Activated CD8-positive, alpha-beta memory T cell treated with anti-CD3 and anti-CD28 coated beads, Interleukin-2, amount 50 U/mL, for 24 hours (primary cell): ENCODE measurements around the gene MAP3K14.

Experiments used
- DNase-seq: peaks from one replicate; pipeline ENCODE4 v3.0.0-alpha.2; 2020; ENCODE audit errors: extremely low read depth

The MAP3K14 gene

GRCh38 chr17:45235416-45236281 lies 81.2 kb downstream of the MAP3K14 start:
- no peak for DNase-seq

- no peak for DNase-seq
Measured at GRCh38 chr17:45234641-45235415, 82.0 kb downstream of the MAP3K14 start.

- no peak for DNase-seq
Measured at GRCh38 chr17:45233423-45233924, 83.3 kb downstream of the MAP3K14 start.

- no peak for DNase-seq
Measured at GRCh38 chr17:45232514-45233422, 84.1 kb downstream of the MAP3K14 start.

GRCh38 chr17:45231481-45232116 lies 85.2 kb downstream of the MAP3K14 start:
- DNase-seq = no peak

GRCh38 chr17:45230787-45231480 lies 85.9 kb downstream of the MAP3K14 start:
- no peak for DNase-seq

GRCh38 chr17:45230410-45230786 lies 86.4 kb downstream of the MAP3K14 start:
- no peak for DNase-seq

GRCh38 chr17:45229681-45230409 lies 87.0 kb downstream of the MAP3K14 start:
- no peak for DNase-seq

GRCh38 chr17:45228763-45229539 lies 87.9 kb downstream of the MAP3K14 start:
- DNase-seq = peak; percentile 74

GRCh38 chr17:45227926-45228762 lies 88.7 kb downstream of the MAP3K14 start:
- no peak for DNase-seq

GRCh38 chr17:45227101-45227925 lies 89.5 kb downstream of the MAP3K14 start:
- DNase-seq = no peak

GRCh38 chr17:45226576-45226975 lies 90.2 kb downstream of the MAP3K14 start:
- no peak for DNase-seq

- peak; percentile 87 for DNase-seq
Measured at GRCh38 chr17:45225964-45226530, 90.8 kb downstream of the MAP3K14 start.

- no peak for DNase-seq
Measured at GRCh38 chr17:45225051-45225700, 91.6 kb downstream of the MAP3K14 start.

- DNase-seq = no peak
Measured at GRCh38 chr17:45224671-45225050, 92.2 kb downstream of the MAP3K14 start.
